HEK293 (cell line): ENCODE measurements around the gene VASN.
A peak's percentile ranks its signal among the peaks of the same experiment; 100 is the strongest.

Experiments used
- CTCF ChIA-PET: fragments of 350-600 bp; formaldehyde crosslinking; extraction: SDS; loops from one replicate; lab custom pipeline; 2021; ENCODE audit warnings: antibody characterized with exemption; lab: Yijun Ruan, JAX
- POLR2A ChIA-PET: fragments of 300-600 bp; formaldehyde crosslinking; extraction: SDS; loops from one replicate; lab custom pipeline; 2020; ENCODE audit warnings: antibody characterized with exemption, inconsistent platforms; lab: Yijun Ruan, JAX
- H3K27ac ChIP-seq: fragments of 200-500 bp; sonication (Bioruptor generic); 2 replicates; pipeline ENCODE4 v1.5.1; 2014; ENCODE audit warnings: low read depth, low read length, control low read depth, inconsistent platforms; ENCODE audit errors: extremely low read depth
- H3K36me3 ChIP-seq, 2 experiments: fragments of 200-500 bp in 1 of 2; sonication (Bioruptor generic) in 1 of 2; 1 replicate in 1 of 2; 2 replicates in 1 of 2; pipeline ENCODE4 v1.5.1; 2014 to 2017; ENCODE audit warnings: inconsistent platforms in 2 of 2, low read length in 2 of 2; ENCODE audit not compliant: control insufficient read depth in 2 of 2, insufficient read depth in 1 of 2
- H3K4me1 ChIP-seq: fragments of 200-500 bp; sonication (Bioruptor generic); 2 replicates; pipeline ENCODE4 v1.5.1; 2014; ENCODE audit warnings: mild to moderate bottlenecking, low read length, inconsistent platforms; ENCODE audit not compliant: control insufficient read depth, insufficient read depth
- H3K4me3 ChIP-seq: 2 replicates; pipeline ENCODE4 v1.5.1; 2011; ENCODE audit warnings: low read depth, mild to moderate bottlenecking, control low read depth, low read length, moderate library complexity
- H3K9me3 ChIP-seq: fragments of 200-500 bp; sonication (Bioruptor generic); 2 replicates; pipeline ENCODE4 v1.5.1; 2014; ENCODE audit warnings: low read depth, low read length, inconsistent platforms; ENCODE audit not compliant: control insufficient read depth, insufficient read depth
- KLF10 ChIP-seq: fragments of 450-650 bp; IDR thresholded peaks from 2 replicates; pipeline ENCODE4 v1.5.1; 2018; ENCODE audit warnings: missing biosample characterization, mild to moderate bottlenecking, missing genetic modification characterization
- KLF17 ChIP-seq: fragments of 450-650 bp; formaldehyde crosslinking; IDR thresholded peaks from 2 replicates; pipeline ENCODE4 v1.5.1; 2016; ENCODE audit warnings: missing biosample characterization, missing genetic modification characterization
- MYNN ChIP-seq: fragments of 450-650 bp; formaldehyde crosslinking; IDR thresholded peaks from 2 replicates; pipeline ENCODE4 v1.5.1; 2016; ENCODE audit warnings: missing biosample characterization, missing genetic modification characterization, borderline replicate concordance
- OSR2 ChIP-seq: fragments of 450-650 bp; formaldehyde crosslinking; IDR thresholded peaks from 2 replicates; pipeline ENCODE4 v1.5.1; 2016; ENCODE audit warnings: missing biosample characterization, missing genetic modification characterization
- RBAK ChIP-seq: fragments of 450-650 bp; formaldehyde crosslinking; IDR thresholded peaks from 2 replicates; pipeline ENCODE4 v1.5.1; 2016; ENCODE audit warnings: missing biosample characterization, missing genetic modification characterization
- SP7 ChIP-seq: fragments of 450-650 bp; formaldehyde crosslinking; IDR thresholded peaks from 2 replicates; pipeline ENCODE4 v1.5.1; 2016; ENCODE audit warnings: missing biosample characterization, missing genetic modification characterization
- ZBTB21 ChIP-seq: fragments of 450-650 bp; formaldehyde crosslinking; IDR thresholded peaks from 2 replicates; pipeline ENCODE4 v1.5.1; 2017; ENCODE audit warnings: missing biosample characterization, missing genetic modification characterization
- ZNF169 ChIP-seq: fragments of 450-650 bp; formaldehyde crosslinking; IDR thresholded peaks from 2 replicates; pipeline ENCODE4 v1.5.1; 2016; ENCODE audit warnings: missing biosample characterization, missing genetic modification characterization
- ZNF221 ChIP-seq: fragments of 450-650 bp; formaldehyde crosslinking; IDR thresholded peaks from 2 replicates; pipeline ENCODE4 v1.5.1; 2017; ENCODE audit warnings: missing biosample characterization, missing genetic modification characterization, borderline replicate concordance
- ZNF239 ChIP-seq: fragments of 450-650 bp; formaldehyde crosslinking; IDR thresholded peaks from 2 replicates; pipeline ENCODE4 v1.5.1; 2016; ENCODE audit warnings: missing biosample characterization, missing genetic modification characterization
- ZNF280C ChIP-seq: fragments of 450-650 bp; formaldehyde crosslinking; IDR thresholded peaks from 2 replicates; pipeline ENCODE4 v1.5.1; 2016; ENCODE audit warnings: missing biosample characterization, missing genetic modification characterization
- ZNF391 ChIP-seq: fragments of 450-650 bp; formaldehyde crosslinking; IDR thresholded peaks from 2 replicates; pipeline ENCODE4 v1.5.1; 2016; ENCODE audit warnings: low read depth, missing biosample characterization, missing genetic modification characterization, borderline replicate concordance
- ZNF510 ChIP-seq: fragments of 450-650 bp; formaldehyde crosslinking; IDR thresholded peaks from 2 replicates; pipeline ENCODE4 v1.5.1; 2018; ENCODE audit warnings: mild to moderate bottlenecking, missing genetic modification characterization, missing biosample characterization; ENCODE audit not compliant: insufficient replicate concordance
- ZNF600 ChIP-seq: fragments of 450-650 bp; formaldehyde crosslinking; IDR thresholded peaks from 2 replicates; pipeline ENCODE4 v1.5.1; 2016; ENCODE audit warnings: missing biosample characterization, missing genetic modification characterization
- ZNF664 ChIP-seq: fragments of 450-650 bp; formaldehyde crosslinking; IDR thresholded peaks from 2 replicates; pipeline ENCODE4 v1.5.1; 2016; ENCODE audit warnings: missing biosample characterization, missing genetic modification characterization
- ZNF837 ChIP-seq: fragments of 450-650 bp; formaldehyde crosslinking; IDR thresholded peaks from 2 replicates; pipeline ENCODE4 v1.5.1; 2016; ENCODE audit warnings: missing biosample characterization, missing genetic modification characterization
- TF ChIP-seq, protein P1 (sequence below): fragments of 450-650 bp; formaldehyde crosslinking; IDR thresholded peaks from 2 replicates; pipeline ENCODE4 v1.5.1; 2016; ENCODE audit warnings: missing biosample characterization, missing genetic modification characterization
- TF ChIP-seq, protein P2 (sequence below): fragments of 450-650 bp; formaldehyde crosslinking; optimal IDR thresholded peaks from 2 replicates; pipeline ENCODE3; 2016; ENCODE audit warnings: missing biosample characterization, mild to moderate bottlenecking, missing genetic modification characterization
- TF ChIP-seq, protein P3 (sequence below): fragments of 450-650 bp; formaldehyde crosslinking; IDR thresholded peaks from 2 replicates; pipeline ENCODE4 v1.5.1; 2016; ENCODE audit warnings: missing biosample characterization, missing genetic modification characterization
- TF ChIP-seq, protein P4 (sequence below): fragments of 450-650 bp; formaldehyde crosslinking; IDR thresholded peaks from 2 replicates; pipeline ENCODE4 v1.5.1; 2016; ENCODE audit warnings: missing biosample characterization, missing genetic modification characterization
- TF ChIP-seq, protein P5 (sequence below): fragments of 450-650 bp; formaldehyde crosslinking; IDR thresholded peaks from 2 replicates; pipeline ENCODE4 v1.5.1; 2017; ENCODE audit warnings: missing biosample characterization, missing genetic modification characterization

Gene VASN

DNA sequence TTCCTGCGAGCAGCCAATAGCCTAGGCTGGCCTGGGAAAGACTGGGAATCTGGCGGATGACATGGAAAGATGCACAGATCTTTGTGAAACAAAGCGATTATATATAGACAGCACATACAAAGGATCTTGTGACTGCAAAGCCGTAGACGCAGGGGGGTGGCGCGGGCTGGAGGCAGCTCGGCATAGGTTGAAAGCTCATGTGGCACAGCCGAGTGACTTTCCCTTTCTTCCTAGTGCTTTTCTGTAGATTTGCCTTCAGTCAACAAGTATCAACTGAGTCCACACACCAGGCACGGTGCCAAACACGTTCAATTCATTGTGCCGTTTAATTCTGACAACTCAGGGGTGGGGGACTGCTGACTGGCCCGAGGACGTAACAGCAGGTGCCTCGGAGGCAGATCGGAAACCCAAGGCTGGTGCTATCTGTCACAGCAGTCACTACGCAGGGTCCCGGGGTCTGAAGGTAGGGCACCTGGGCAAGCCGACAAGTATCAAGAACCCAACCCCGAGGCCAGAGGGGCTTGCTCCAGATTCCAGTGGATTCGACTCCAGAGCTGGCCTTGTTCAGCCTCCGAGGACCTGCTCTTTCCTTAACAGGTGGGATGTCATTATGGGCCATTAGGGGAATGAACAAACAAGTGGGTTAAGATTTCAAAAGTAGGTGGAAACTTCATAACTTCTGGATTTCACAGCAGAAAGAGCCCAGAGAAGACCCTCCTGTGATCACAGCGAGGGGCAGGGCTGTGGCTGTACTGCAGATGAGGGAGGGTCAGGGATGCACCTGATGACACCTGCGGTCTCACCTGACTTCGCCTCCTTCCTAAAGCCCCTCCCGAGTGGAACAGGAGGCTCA, 26.4 kb upstream of the VASN start (continued):
- no peak for TF ChIP-seq ZNF239 (tag by site-specific recombination)
- TF ChIP-seq ZNF391 = no peak
- no peak for TF ChIP-seq ZNF837
- TF ChIP-seq KLF17 (tag by site-specific recombination) = 0 out of 2 replicates have a peak, but pooled peaks have one; percentile 28

GRCh38 chr16:4345836-4346781, 25.5 kb upstream of the VASN start:
- no peak overlapping the region for H3K4me3 ChIP-seq
- H3K9me3 ChIP-seq = no peaks in the 10 kb centered on the region
- ChIA-PET CTCF (interaction anchor here (0.5 to 2.3 kb wide), 8 partner anchors 13 to 407 kb away, joined by 3 to 14 read pairs (median 4); no protein-coding TSS in a partner anchor), POLR2A (interaction anchor here (1.4 kb wide), 1 partner anchor 92 kb away, joined by 3 read pairs; no protein-coding TSS in a partner anchor)
- peaks cover 0 to 26% of the 10 kb centered on the region in 2 experiments; a peak in 2 of 3 replicates for H3K36me3 ChIP-seq
- H3K4me1 ChIP-seq = peaks cover 9% of the 10 kb centered on the region; the same call in 1 of the 2 replicates
- no peak overlapping the region for H3K27ac ChIP-seq
- TF ChIP-seq ZNF221 (tag by site-specific recombination) (no peak), ZNF600 (tag by site-specific recombination) (peak; percentile 82), ZNF510 (tag by site-specific recombination) (no peak), ZNF169 (tag by site-specific recombination) (no peak), MYNN (tag by site-specific recombination) (peak; percentile 92), SP7 (tag by site-specific recombination) (peak; percentile 18; the same call in 1 of the 2 replicates), ZNF664 (tag by site-specific recombination) (peak; percentile 95), ZNF280C (no peak), OSR2 (peak; percentile 28; the same call in 1 of the 2 replicates), KLF17 (tag by site-specific recombination) (peak; percentile 65; the same call in 1 of the 2 replicates), ZBTB21 (tag by site-specific recombination) (peak; percentile 63; the same call in 1 of the 2 replicates), RBAK (tag by site-specific recombination) (no peak), KLF10 (tag by site-specific recombination) (0 out of 2 replicates have a peak, but pooled peaks have one; percentile 19)
- TF ChIP-seq, protein P1, sequence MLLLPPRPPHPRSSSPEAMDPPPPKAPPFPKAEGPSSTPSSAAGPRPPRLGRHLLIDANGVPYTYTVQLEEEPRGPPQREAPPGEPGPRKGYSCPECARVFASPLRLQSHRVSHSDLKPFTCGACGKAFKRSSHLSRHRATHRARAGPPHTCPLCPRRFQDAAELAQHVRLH (tag by site-specific recombination) = 0 out of 2 replicates have a peak, but pooled peaks have one; percentile 34
- TF ChIP-seq, protein P2, sequence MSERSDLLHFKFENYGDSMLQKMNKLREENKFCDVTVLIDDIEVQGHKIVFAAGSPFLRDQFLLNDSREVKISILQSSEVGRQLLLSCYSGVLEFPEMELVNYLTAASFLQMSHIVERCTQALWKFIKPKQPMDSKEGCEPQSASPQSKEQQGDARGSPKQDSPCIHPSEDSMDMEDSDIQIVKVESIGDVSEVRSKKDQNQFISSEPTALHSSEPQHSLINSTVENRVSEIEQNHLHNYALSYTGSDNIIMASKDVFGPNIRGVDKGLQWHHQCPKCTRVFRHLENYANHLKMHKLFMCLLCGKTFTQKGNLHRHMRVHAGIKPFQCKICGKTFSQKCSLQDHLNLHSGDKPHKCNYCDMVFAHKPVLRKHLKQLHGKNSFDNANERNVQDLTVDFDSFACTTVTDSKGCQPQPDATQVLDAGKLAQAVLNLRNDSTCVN (tag by site-specific recombination) = peak; percentile 2
- TF ChIP-seq, protein P3, sequence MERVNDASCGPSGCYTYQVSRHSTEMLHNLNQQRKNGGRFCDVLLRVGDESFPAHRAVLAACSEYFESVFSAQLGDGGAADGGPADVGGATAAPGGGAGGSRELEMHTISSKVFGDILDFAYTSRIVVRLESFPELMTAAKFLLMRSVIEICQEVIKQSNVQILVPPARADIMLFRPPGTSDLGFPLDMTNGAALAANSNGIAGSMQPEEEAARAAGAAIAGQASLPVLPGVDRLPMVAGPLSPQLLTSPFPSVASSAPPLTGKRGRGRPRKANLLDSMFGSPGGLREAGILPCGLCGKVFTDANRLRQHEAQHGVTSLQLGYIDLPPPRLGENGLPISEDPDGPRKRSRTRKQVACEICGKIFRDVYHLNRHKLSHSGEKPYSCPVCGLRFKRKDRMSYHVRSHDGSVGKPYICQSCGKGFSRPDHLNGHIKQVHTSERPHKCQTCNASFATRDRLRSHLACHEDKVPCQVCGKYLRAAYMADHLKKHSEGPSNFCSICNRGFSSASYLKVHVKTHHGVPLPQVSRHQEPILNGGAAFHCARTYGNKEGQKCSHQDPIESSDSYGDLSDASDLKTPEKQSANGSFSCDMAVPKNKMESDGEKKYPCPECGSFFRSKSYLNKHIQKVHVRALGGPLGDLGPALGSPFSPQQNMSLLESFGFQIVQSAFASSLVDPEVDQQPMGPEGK (tag by site-specific recombination) = peak; percentile 45; the same call in 1 of the 2 replicates
- TF ChIP-seq, protein P4, sequence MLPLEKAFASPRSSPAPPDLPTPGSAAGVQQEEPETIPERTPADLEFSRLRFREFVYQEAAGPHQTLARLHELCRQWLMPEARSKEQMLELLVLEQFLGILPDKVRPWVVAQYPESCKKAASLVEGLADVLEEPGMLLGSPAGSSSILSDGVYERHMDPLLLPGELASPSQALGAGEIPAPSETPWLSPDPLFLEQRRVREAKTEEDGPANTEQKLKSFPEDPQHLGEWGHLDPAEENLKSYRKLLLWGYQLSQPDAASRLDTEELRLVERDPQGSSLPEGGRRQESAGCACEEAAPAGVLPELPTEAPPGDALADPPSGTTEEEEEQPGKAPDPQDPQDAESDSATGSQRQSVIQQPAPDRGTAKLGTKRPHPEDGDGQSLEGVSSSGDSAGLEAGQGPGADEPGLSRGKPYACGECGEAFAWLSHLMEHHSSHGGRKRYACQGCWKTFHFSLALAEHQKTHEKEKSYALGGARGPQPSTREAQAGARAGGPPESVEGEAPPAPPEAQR (tag by site-specific recombination) = no peak
- TF ChIP-seq, protein P5, sequence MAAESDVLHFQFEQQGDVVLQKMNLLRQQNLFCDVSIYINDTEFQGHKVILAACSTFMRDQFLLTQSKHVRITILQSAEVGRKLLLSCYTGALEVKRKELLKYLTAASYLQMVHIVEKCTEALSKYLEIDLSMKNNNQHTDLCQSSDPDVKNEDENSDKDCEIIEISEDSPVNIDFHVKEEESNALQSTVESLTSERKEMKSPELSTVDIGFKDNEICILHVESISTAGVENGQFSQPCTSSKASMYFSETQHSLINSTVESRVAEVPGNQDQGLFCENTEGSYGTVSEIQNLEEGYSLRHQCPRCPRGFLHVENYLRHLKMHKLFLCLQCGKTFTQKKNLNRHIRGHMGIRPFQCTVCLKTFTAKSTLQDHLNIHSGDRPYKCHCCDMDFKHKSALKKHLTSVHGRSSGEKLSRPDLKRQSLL (tag by site-specific recombination) = no peak
